ENCODE results near the gene AIFM2. TPM values are rescaled to one million over a fixed set of nuclear protein-coding genes. Genes with fewer than 3 reads are reported as not detected.

AIFM2 gene
- total and polyA plus RNA-seq, 10 of the 15 experiments (the other 5 are each of a cell fraction or from before 2014, with no cell fraction given) = 4.5 to 30.8 (median 15.6) TPM

DNA sequence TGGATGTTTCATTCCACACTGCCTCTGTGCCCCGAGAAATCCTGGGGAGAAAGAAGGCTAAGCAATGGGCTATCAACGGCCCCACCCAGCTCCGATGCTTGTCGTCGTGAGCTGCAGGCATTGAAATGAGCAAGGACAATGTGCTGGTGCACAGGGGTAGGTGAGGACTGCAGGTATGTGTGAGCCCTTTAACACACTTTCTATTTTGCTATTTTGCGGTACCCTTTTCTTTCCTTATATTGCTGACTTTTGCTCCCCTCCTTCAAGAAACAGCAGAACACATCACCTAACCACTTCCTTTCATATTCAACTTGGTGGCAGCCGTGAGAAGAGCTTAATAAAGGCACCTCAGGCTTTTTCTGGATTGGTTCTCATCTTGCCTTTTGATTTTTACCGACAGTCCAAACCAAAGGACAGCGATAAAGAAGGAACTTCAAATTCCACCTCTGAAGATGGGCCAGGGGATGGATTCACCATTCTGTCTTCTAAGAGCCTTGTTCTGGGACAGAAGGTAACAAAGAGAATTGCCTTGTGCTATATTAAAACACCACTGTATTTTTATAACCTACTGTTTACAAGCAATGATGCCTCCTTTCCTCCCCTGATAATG lies 39.2 kb downstream of the AIFM2 start:
- in situ Hi-C loops (cut with MboI) (no loop called here), intact Hi-C loops (cut with micrococcal nuclease; ENCODE audit: unreplicated experiment) (no loop called here)
- no peak for TF ChIP-seq SREBF1 (IDR thresholded peaks at IDR 0.05; ENCODE audit: low read length)
- TF ChIP-seq, protein P1, sequence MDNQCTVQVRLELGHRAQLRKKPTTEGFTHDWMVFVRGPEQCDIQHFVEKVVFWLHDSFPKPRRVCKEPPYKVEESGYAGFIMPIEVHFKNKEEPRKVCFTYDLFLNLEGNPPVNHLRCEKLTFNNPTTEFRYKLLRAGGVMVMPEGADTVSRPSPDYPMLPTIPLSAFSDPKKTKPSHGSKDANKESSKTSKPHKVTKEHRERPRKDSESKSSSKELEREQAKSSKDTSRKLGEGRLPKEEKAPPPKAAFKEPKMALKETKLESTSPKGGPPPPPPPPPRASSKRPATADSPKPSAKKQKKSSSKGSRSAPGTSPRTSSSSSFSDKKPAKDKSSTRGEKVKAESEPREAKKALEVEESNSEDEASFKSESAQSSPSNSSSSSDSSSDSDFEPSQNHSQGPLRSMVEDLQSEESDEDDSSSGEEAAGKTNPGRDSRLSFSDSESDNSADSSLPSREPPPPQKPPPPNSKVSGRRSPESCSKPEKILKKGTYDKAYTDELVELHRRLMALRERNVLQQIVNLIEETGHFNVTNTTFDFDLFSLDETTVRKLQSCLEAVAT (IDR thresholded peaks at IDR 0.05) = 0 out of 2 replicates have a peak, but pooled peaks have one; percentile 25
- ATAC-seq = peak; percentile 41
- Histone ChIP-seq H4K20me1 (ENCODE audit: control insufficient read depth, insufficient read depth) (no peaks in the 10 kb centered on the region), H3K27me3 (replicated peaks in 1 of 2; ENCODE audit: control insufficient read depth in 2 of 2, insufficient read depth in 2 of 2, low read length in 1 of 2) (no peaks in the 10 kb centered on the region; a peak in 1 of 4 replicates), H3K9ac (ENCODE audit: control insufficient read depth, insufficient read depth, low read length) (no peak overlapping the region), H3K4me1 (ENCODE audit: control insufficient read depth, insufficient read depth, low read length) (peaks cover 7% of the 10 kb centered on the region; the same call in 1 of the 2 replicates), H3K27ac (ENCODE audit: control insufficient read depth, insufficient read depth) (no peak overlapping the region), H3K4me2 (ENCODE audit: control insufficient read depth, insufficient read depth) (peak overlapping the region; percentile 3; the same call in 1 of the 2 replicates), H3K4me3 (no peak overlapping the region), H3K79me2 (ENCODE audit: control insufficient read depth, insufficient read depth, low read length) (no peaks in the 10 kb centered on the region), H3K9me3 (replicated peaks; ENCODE audit: control insufficient read depth, insufficient read depth, low read length) (no peaks in the 10 kb centered on the region), H3K36me3 (ENCODE audit: control insufficient read depth in 2 of 2, insufficient read depth in 2 of 2, low read length in 1 of 2) (no peaks in the 10 kb centered on the region), H2AFZ (ENCODE audit: control insufficient read depth, low read depth, low read length) (no peak overlapping the region)
- ChIA-PET CTCF (interaction anchor here (0.9 to 5.8 kb wide), 8 partner anchors 9 to 136 kb away, joined by 3 to 58 read pairs (median 6); partner anchors contain the start of gene TYSND1), POLR2A (interaction anchor here (0.6 to 3.4 kb wide), 3 partner anchors 11 to 200 kb away, joined by 3 to 15 read pairs (median 4); no protein-coding TSS in a partner anchor), RAD21 (ENCODE audit: unreplicated experiment) (interaction anchor here (1.1 to 2.5 kb wide), 3 partner anchors 14 to 135 kb away, joined by 5 to 16 read pairs (median 6); partner anchors contain the start of gene TYSND1), SMC1A (ENCODE audit: uncharacterized antibody, unreplicated experiment) (interaction anchor here (1.3 to 3.2 kb wide), 7 partner anchors 8 to 139 kb away, joined by 3 to 14 read pairs (median 6); partner anchors contain the start of gene TYSND1)
- FAIRE-seq = no peak
- no TSS peak for BruUV-seq (replicated peaks)
- WGBS (ENCODE audit: insufficient coverage, insufficient replicate concordance, low lambda C conversion rate, missing lambda C conversion rate) = 35% methylated on average over 9 of the region's 9 CpGs
- no peak for DNase-seq (ENCODE audit: low read depth, low spot score)

DNA sequence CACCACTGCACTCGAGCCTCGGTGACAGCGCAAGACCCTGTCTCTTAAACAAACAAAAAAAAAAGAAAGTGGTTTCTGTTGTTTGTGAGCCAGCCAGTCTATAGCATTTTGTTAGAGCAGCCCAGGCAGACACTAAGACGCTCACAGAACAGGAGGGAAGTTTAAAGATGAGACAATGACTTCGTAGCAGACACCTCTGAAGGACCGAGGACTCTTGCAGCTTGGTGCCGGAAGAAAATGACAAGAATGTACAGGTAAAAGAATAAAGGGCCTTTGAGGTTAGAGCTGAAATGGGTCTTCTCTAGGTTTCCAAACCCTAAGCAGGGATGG lies 40.3 kb downstream of the AIFM2 start:
- POLR2A ChIA-PET = interaction anchor here (0.5 to 3.4 kb wide), 2 partner anchors 8 to 12 kb away, joined by 3 to 15 read pairs; no protein-coding TSS in a partner anchor
- no peaks in the 10 kb centered on the region for H4K20me1 ChIP-seq (ENCODE audit: control insufficient read depth, insufficient read depth)
- no peak overlapping the region for H2AFZ ChIP-seq (ENCODE audit: control insufficient read depth, low read depth, low read length)
- FAIRE-seq (no peak), DNase-seq (ENCODE audit: low read depth, low spot score) (no peak), ATAC-seq (no peak)
- H3K9ac ChIP-seq (ENCODE audit: control insufficient read depth, insufficient read depth, low read length) = no peak overlapping the region
- WGBS (ENCODE audit: insufficient coverage, insufficient replicate concordance, low lambda C conversion rate, missing lambda C conversion rate) = 50% methylated on average over 7 of the region's 7 CpGs
- no TSS peak for BruUV-seq (replicated peaks)
- no peaks in the 10 kb centered on the region for H3K9me3 ChIP-seq (replicated peaks; ENCODE audit: control insufficient read depth, insufficient read depth, low read length)
- in situ Hi-C loops (cut with MboI) = no loop called here
- intact Hi-C loops (cut with micrococcal nuclease; ENCODE audit: unreplicated experiment) = no loop called here
- SMC1A ChIA-PET (ENCODE audit: uncharacterized antibody, unreplicated experiment) = interaction anchor here (1.3 to 2.0 kb wide), 3 partner anchors 54 to 140 kb away, joined by 3 to 5 read pairs (median 4); partner anchors contain the start of gene TYSND1
- no peak overlapping the region for H3K4me3 ChIP-seq
- no peaks in the 10 kb centered on the region; a peak in 1 of 4 replicates for H3K27me3 ChIP-seq (replicated peaks in 1 of 2; ENCODE audit: control insufficient read depth in 2 of 2, insufficient read depth in 2 of 2, low read length in 1 of 2)
- H3K36me3 ChIP-seq (ENCODE audit: control insufficient read depth in 2 of 2, insufficient read depth in 2 of 2, low read length in 1 of 2) = no peaks in the 10 kb centered on the region
- no peaks in the 10 kb centered on the region for H3K79me2 ChIP-seq (ENCODE audit: control insufficient read depth, insufficient read depth, low read length)
- no peak overlapping the region for H3K4me2 ChIP-seq (ENCODE audit: control insufficient read depth, insufficient read depth)
- CTCF ChIA-PET = interaction anchor here (0.6 to 5.8 kb wide), 4 partner anchors 15 to 54 kb away, joined by 3 to 58 read pairs (median 18); partner anchors contain the start of gene TYSND1
- RAD21 ChIA-PET (ENCODE audit: unreplicated experiment) = no interaction called here
- no peak overlapping the region for H3K27ac ChIP-seq (ENCODE audit: control insufficient read depth, insufficient read depth)
- H3K4me1 ChIP-seq (ENCODE audit: control insufficient read depth, insufficient read depth, low read length) = peaks cover 7% of the 10 kb centered on the region; the same call in 1 of the 2 replicates
- TF ChIP-seq YY1 (IDR thresholded peaks at IDR 0.05; ENCODE audit: low read depth, low read length) = no peak
- no peak for TF ChIP-seq ASH2L (IDR thresholded peaks at IDR 0.05; ENCODE audit: borderline replicate concordance, low read depth)
- no peak for TF ChIP-seq JUNB (IDR thresholded peaks at IDR 0.05)
- no peak for TF ChIP-seq MEF2A (IDR thresholded peaks at IDR 0.05; ENCODE audit: insufficient read depth, low read depth, low read length)
- no peak for TF ChIP-seq NR2F1 (conservative IDR thresholded peaks at IDR 0.05)
- TF ChIP-seq, protein P2, sequence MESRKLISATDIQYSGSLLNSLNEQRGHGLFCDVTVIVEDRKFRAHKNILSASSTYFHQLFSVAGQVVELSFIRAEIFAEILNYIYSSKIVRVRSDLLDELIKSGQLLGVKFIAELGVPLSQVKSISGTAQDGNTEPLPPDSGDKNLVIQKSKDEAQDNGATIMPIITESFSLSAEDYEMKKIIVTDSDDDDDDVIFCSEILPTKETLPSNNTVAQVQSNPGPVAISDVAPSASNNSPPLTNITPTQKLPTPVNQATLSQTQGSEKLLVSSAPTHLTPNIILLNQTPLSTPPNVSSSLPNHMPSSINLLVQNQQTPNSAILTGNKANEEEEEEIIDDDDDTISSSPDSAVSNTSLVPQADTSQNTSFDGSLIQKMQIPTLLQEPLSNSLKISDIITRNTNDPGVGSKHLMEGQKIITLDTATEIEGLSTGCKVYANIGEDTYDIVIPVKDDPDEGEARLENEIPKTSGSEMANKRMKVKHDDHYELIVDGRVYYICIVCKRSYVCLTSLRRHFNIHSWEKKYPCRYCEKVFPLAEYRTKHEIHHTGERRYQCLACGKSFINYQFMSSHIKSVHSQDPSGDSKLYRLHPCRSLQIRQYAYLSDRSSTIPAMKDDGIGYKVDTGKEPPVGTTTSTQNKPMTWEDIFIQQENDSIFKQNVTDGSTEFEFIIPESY (IDR thresholded peaks at IDR 0.05) = no peak
- TF ChIP-seq, protein P3, sequence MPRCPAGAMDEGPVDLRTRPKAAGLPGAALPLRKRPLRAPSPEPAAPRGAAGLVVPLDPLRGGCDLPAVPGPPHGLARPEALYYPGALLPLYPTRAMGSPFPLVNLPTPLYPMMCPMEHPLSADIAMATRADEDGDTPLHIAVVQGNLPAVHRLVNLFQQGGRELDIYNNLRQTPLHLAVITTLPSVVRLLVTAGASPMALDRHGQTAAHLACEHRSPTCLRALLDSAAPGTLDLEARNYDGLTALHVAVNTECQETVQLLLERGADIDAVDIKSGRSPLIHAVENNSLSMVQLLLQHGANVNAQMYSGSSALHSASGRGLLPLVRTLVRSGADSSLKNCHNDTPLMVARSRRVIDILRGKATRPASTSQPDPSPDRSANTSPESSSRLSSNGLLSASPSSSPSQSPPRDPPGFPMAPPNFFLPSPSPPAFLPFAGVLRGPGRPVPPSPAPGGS (IDR thresholded peaks at IDR 0.05; ENCODE audit: borderline replicate concordance, insufficient read depth, low read depth, low read length, poor library complexity, severe bottlenecking) = no peak
- TF ChIP-seq KDM1A (IDR thresholded peaks at IDR 0.05; ENCODE audit: borderline replicate concordance) = no peak
- TF ChIP-seq CREB1 (IDR thresholded peaks at IDR 0.05; ENCODE audit: low read depth) = no peak
- TF ChIP-seq CREM (IDR thresholded peaks at IDR 0.05; ENCODE audit: low read depth) = no peak

Data from GM12878 (cell line).